Panc1 (cell line): Measurements from ENCODE around the gene VASN. TPM values are rescaled to one million over a fixed set of nuclear protein-coding genes. Genes with fewer than 3 reads are reported as not detected.

Experiments
- ATAC-seq: fragments of 200-7000 bp; cut with Tn5 transposase; 2 replicates; pipeline ENCODE4 v1.9.1; 2020; ENCODE audit warnings: mild to moderate bottlenecking, moderate library complexity
- BruUV-seq: library from RNA; stranded (reverse); fragments of 400-500 nt; replicated peaks from 2 replicates; lab custom pipeline; 2021; lab: Mats Ljungman, UMichigan
- CTCF ChIA-PET: fragments of 300-600 bp; sonication (Branson Sonifier 250); formaldehyde crosslinking; loops from one replicate; lab custom pipeline; 2022; ENCODE audit warnings: antibody characterized with exemption; lab: Charles Lee
- POLR2A ChIA-PET: fragments of 300-600 bp; sonication (Branson Sonifier 250); formaldehyde crosslinking; loops from one replicate; lab custom pipeline; 2022; ENCODE audit warnings: antibody characterized with exemption; lab: Charles Lee
- DNase-seq: peaks from one replicate; pipeline ENCODE4 v3.0.0-alpha.2; 2010; ENCODE audit warnings: low read depth, low spot score
- H3K27ac ChIP-seq: 2 replicates; pipeline ENCODE4 v1.5.1; 2011; ENCODE audit warnings: mild to moderate bottlenecking, low read length, inconsistent platforms
- H3K27me3 ChIP-seq: fragments of 200-500 bp; sonication (Bioruptor generic); 2 replicates; pipeline ENCODE4 v1.6.0; 2014; ENCODE audit warnings: low read length, inconsistent platforms; ENCODE audit not compliant: control insufficient read depth, insufficient read depth
- H3K36me3 ChIP-seq: fragments of 200-500 bp; sonication (Bioruptor generic); 2 replicates; pipeline ENCODE4 v1.5.1; 2014; ENCODE audit warnings: inconsistent platforms, mild to moderate bottlenecking, low read length, moderate library complexity; ENCODE audit not compliant: control insufficient read depth, insufficient read depth
- H3K4me1 ChIP-seq: 2 replicates; pipeline ENCODE4 v1.5.1; 2011; ENCODE audit warnings: inconsistent platforms, mild to moderate bottlenecking, low read length, moderate library complexity; ENCODE audit not compliant: control insufficient read depth, insufficient read depth
- H3K4me3 ChIP-seq, 2 experiments: 2 replicates each; pipeline ENCODE4 v1.5.1; 2011 to 2012; ENCODE audit warnings: low read depth in 2 of 2, low read length in 2 of 2, mild to moderate bottlenecking in 2 of 2, inconsistent platforms in 1 of 2, moderate library complexity in 1 of 2
- H3K9me3 ChIP-seq: fragments of 200-500 bp; sonication (Bioruptor generic); 2 replicates; pipeline ENCODE4 v1.5.1; 2014; ENCODE audit warnings: low read depth, mild to moderate bottlenecking, inconsistent platforms, low read length, moderate library complexity; ENCODE audit not compliant: control insufficient read depth, insufficient read depth
- CTCF ChIP-seq: fragments of 450-650 bp; IDR thresholded peaks from 2 replicates; pipeline ENCODE4 v1.5.1; 2017; ENCODE audit warnings: mild to moderate bottlenecking
- POLR2AphosphoS5 ChIP-seq: IDR thresholded peaks from 2 replicates; pipeline ENCODE4 v1.6.1; 2012; ENCODE audit warnings: mild to moderate bottlenecking, low read depth, low read length, moderate library complexity
- REST ChIP-seq, 2 experiments: IDR thresholded peaks; 2 replicates each; pipeline ENCODE4 v1.6.1; 2011 to 2012; ENCODE audit warnings: low read depth in 2 of 2, control low read depth in 1 of 2, low read length in 1 of 2, mild to moderate bottlenecking in 1 of 2, moderate library complexity in 1 of 2; ENCODE audit not compliant: insufficient read depth in 1 of 2
- SIN3A ChIP-seq: IDR thresholded peaks from 2 replicates; pipeline ENCODE4 v1.6.1; 2012; ENCODE audit warnings: low read depth, mild to moderate bottlenecking, low read length, moderate library complexity, borderline replicate concordance; ENCODE audit not compliant: insufficient read depth
- TCF7L2 ChIP-seq: IDR thresholded peaks from 2 replicates; pipeline ENCODE4 v1.6.1; 2011; ENCODE audit warnings: mild to moderate bottlenecking, low read depth, low read length, inconsistent platforms
- in situ Hi-C: cut with HindIII; loops from 2 replicates; pipeline ENCODE4 v1.10.0; 2016; ENCODE audit warnings: low sequenced_read_pairs, low pct_unique_long_range_greater_than_20kb
- intact Hi-C: fragments of 100-400 bp; cut with micrococcal nuclease; formaldehyde crosslinking; loops from one replicate; pipeline ENCODE4 v1.10.0; 2022; ENCODE audit not compliant: unreplicated experiment
- total RNA-seq: library from RNA; stranded (reverse); gene quantifications from one replicate; pipeline ENCODE4 v1.2.1, GENCODE V29; 2021; ENCODE audit not compliant: unreplicated experiment

Gene VASN
- total RNA-seq, 1 experiment from 2014 or later: 33.5 TPM

GRCh38 chr16:4361944-4362311 lies 9.7 kb upstream of the VASN start:
- intact Hi-C loops: no loop called here
- POLR2A ChIA-PET: no interaction called here
- no peak for DNase-seq
- in situ Hi-C loops: no loop called here
- CTCF ChIA-PET: interaction anchor here (0.7 kb wide), 1 partner anchor 16 kb away, joined by 3 read pairs; no protein-coding TSS in a partner anchor
- Histone ChIP-seq H3K27ac (no peak overlapping the region), H3K9me3 (no peaks in the 10 kb centered on the region), H3K4me1 (no peaks in the 10 kb centered on the region), H3K36me3 (no peaks in the 10 kb centered on the region), H3K27me3 (no peaks in the 10 kb centered on the region), H3K4me3 (no peak overlapping the region)
- TF ChIP-seq REST (IDR thresholded peaks at IDR 0.05; ENCODE audit: insufficient read depth in 1 of 2, low read depth in 2 of 2, low read length in 1 of 2) (no peak), POLR2AphosphoS5 (no peak), TCF7L2 (no peak), CTCF (no peak), SIN3A (no peak)
- no TSS peak for BruUV-seq
- ATAC-seq: no peak

GRCh38 chr16:4362476-4363135 lies 9.0 kb upstream of the VASN start:
- no TSS peak for BruUV-seq
- Histone ChIP-seq H3K27ac (no peak overlapping the region), H3K27me3 (no peaks in the 10 kb centered on the region), H3K4me3 (no peak overlapping the region), H3K36me3 (no peaks in the 10 kb centered on the region), H3K9me3 (no peaks in the 10 kb centered on the region), H3K4me1 (no peaks in the 10 kb centered on the region)
- no peak for ATAC-seq
- DNase-seq: no peak
- ChIA-PET POLR2A (no interaction called here), CTCF (interaction anchor here (0.7 kb wide), 1 partner anchor 15 kb away, joined by 3 read pairs; no protein-coding TSS in a partner anchor)
- no peak for TF ChIP-seq TCF7L2
- in situ Hi-C loops: no loop called here
- intact Hi-C loops: no loop called here
